Mucosa of descending colon (tissue), 3 donors: ENCODE data around the gene PORCN. TPM values are rescaled to one million over a fixed set of nuclear protein-coding genes. Genes with fewer than 3 reads are reported as not detected.
A peak's percentile ranks its signal among the peaks of the same experiment; 100 is the strongest.

Experiments
- ATAC-seq: fragments of 200-7000 bp; cut with Tn5 transposase; one replicate; pipeline ENCODE4 v1.9.1; 2020; ENCODE audit warnings: mild to moderate bottlenecking, moderate library complexity
- DNase-seq, 3 donors: peaks; one replicate each; pipeline ENCODE4 v3.0.0-alpha.2; 2020
- H3K36me3 ChIP-seq: fragments of 200-600 bp; one replicate; pipeline ENCODE4 v1.8.0; 2021; ENCODE audit warnings: low read depth, mild to moderate bottlenecking
- H3K4me1 ChIP-seq: fragments of 200-600 bp; one replicate; pipeline ENCODE4 v1.8.0; 2021; ENCODE audit warnings: low read depth, mild to moderate bottlenecking
- H3K4me3 ChIP-seq: fragments of 200-600 bp; one replicate; pipeline ENCODE4 v1.8.0; 2021; ENCODE audit warnings: mild to moderate bottlenecking
- H3K9me3 ChIP-seq: fragments of 200-600 bp; one replicate; pipeline ENCODE4 v1.8.0; 2021; ENCODE audit warnings: mild to moderate bottlenecking
- intact Hi-C, 2 donors: fragments of 100-400 bp; cut with DNase I in 1 of 2; cut with micrococcal nuclease in 1 of 2; formaldehyde crosslinking; loops; one replicate each; pipeline versions ENCODE4 v1.11.0 to v1.11.1; 2022; cut with DNase I, micrococcal nuclease
- total RNA-seq, 3 donors: library from RNA; stranded (reverse); fragmentation: NEBNext Ultra II Directional in 2 of 3; extraction: Animal tissue kit (Norgen Biotek cat#: 25700) in 2 of 3; gene quantifications; one replicate each; pipeline versions ENCODE4 v1.2.1 to v1.2.4, GENCODE V29; 2021 to 2023
- TF ChIP-seq, protein P1 (sequence below): fragments of 200-600 bp; IDR thresholded peaks from one replicate; pipeline ENCODE4 v1.8.0; 2022; ENCODE audit warnings: antibody characterized with exemption, mild to moderate bottlenecking
- donor health status: DM: no; HTN: no; CAD: no; lungs with moderate emphysema.
- donor health status: DM: no; HTN: no; CAD: no.
- donor health status: DM: no; HTN: yes; CAD: no.

Gene PORCN
- total RNA-seq, 3 donors from 2014 or later = 3.9 to 9.2 (median 6.3) TPM

DNA sequence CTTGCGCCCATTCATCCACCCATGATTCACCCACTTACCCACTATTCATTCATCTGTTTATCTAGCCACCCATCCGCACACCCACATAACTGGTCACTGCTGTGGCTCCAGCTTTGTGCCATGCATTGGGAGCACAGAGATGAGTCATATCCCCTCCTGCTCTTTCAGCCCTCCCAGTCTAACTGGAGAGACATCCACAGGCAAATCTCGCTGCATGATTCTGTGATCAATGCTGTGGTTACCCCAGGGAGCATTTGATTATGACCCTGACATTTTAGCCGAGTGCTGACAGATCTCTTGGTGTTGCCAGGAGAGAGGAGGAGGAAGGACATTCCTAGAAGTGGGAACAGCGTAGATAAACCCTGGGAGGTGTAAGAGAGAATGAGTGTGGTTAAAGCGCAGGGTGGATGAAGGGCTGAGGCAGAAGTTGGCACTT is 10.4 kb upstream of the PORCN start:
- intact Hi-C loops = no loop called here
- Histone ChIP-seq H3K4me3 (no peak overlapping the region), H3K9me3 (no peaks in the 10 kb centered on the region), H3K4me1 (no peaks in the 10 kb centered on the region), H3K36me3 (no peaks in the 10 kb centered on the region)
- no peak for ATAC-seq
- DNase-seq = no peak
- TF ChIP-seq, protein P1, sequence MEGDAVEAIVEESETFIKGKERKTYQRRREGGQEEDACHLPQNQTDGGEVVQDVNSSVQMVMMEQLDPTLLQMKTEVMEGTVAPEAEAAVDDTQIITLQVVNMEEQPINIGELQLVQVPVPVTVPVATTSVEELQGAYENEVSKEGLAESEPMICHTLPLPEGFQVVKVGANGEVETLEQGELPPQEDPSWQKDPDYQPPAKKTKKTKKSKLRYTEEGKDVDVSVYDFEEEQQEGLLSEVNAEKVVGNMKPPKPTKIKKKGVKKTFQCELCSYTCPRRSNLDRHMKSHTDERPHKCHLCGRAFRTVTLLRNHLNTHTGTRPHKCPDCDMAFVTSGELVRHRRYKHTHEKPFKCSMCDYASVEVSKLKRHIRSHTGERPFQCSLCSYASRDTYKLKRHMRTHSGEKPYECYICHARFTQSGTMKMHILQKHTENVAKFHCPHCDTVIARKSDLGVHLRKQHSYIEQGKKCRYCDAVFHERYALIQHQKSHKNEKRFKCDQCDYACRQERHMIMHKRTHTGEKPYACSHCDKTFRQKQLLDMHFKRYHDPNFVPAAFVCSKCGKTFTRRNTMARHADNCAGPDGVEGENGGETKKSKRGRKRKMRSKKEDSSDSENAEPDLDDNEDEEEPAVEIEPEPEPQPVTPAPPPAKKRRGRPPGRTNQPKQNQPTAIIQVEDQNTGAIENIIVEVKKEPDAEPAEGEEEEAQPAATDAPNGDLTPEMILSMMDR = no peak

DNA sequence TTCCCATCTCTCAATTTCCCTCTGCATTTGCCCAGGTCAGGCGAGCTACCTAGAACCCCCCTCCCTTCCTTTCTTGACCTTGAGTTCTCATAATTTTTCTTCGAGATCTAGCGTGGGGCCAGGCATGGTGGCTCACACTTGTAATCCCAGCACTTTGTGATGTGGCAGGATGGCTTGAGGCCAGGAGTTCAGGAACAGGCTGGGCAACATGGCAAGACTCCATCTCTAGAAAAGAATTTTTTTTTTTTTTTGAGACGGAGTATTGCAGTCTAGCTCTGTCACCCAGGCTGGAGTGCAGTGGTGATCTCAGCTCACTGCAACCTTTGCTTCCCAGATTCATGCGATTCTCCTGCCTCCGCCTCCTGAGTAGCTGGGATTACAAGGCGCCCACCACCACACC is 4.5 kb upstream of the PORCN start:
- intact Hi-C loops = no loop called here
- ATAC-seq = no peak
- H3K9me3 ChIP-seq = no peaks in the 10 kb centered on the region
- TF ChIP-seq, protein P1 = no peak
- no peak for DNase-seq
- H3K4me1 ChIP-seq = no peaks in the 10 kb centered on the region
- no peak overlapping the region for H3K4me3 ChIP-seq
- no peaks in the 10 kb centered on the region for H3K36me3 ChIP-seq

DNA sequence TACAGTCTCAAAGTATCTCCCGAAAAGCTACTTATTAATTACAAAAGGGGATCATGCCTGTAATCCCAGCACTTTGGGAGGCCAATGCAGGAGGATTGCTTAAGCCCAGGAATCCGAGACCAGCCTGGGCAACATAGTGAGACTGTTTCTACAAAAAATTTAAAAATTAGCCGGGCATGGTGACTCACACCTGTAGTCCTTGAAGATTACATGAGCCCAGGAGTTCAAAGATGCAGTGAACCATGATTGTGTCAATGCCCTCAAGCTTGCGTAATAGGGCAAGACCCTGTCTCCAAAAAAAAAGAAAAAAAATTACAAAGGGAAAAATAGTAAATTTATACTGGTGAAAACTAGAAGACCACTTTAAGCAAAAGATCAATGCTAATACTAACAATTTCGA is 3.3 kb upstream of the PORCN start:
- intact Hi-C loops = no loop called here
- no peak for ATAC-seq

DNA sequence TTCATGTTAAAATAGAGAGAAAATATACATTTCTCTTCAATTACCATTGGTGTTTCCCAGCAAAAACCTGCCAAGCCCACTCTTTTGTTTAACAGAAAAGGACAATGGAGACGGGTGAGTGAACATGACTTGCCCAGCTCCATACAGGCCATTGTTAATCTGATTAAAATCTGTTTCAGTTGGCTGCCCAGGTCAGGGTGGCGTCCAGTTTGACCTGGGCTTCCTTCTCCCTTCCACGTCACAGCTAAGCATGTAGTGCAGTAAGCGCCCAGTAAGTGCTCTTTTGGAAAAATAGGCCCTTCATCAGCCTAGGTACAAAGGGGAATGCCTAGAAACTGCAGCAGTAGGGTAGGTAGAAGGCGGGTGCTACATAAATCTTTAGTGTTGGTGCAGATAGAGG is 1.5 kb upstream of the PORCN start:
- H3K9me3 ChIP-seq = no peaks in the 10 kb centered on the region
- H3K36me3 ChIP-seq = no peaks in the 10 kb centered on the region
- ATAC-seq (no peak), DNase-seq (no peak)
- TF ChIP-seq, protein P1 = no peak
- intact Hi-C loops = no loop called here
- no peaks in the 10 kb centered on the region for H3K4me1 ChIP-seq
- no peak overlapping the region for H3K4me3 ChIP-seq

More for the DNA sequence above, 3.3 kb upstream of the PORCN start:
- TF ChIP-seq, protein P1 = no peak
- Histone ChIP-seq H3K9me3 (no peaks in the 10 kb centered on the region), H3K36me3 (no peaks in the 10 kb centered on the region), H3K4me3 (no peak overlapping the region), H3K4me1 (no peaks in the 10 kb centered on the region)
- DNase-seq = no peak

DNA sequence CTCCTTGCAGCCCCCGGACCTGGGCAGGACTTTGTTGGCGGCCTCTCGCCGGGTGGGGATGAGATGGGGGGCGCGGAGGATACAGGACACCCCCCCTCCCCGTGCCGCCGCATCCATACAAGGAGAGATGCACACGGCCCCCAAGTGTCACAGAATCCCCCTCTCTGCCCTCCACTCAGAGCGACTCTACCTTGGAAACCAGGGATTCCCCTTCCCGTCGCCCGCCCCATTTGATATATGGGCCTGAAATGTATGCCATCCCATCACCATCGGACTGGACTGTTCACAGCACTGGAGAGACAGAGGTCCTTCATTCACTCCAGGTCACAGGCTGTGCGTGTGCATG is 426 bp downstream of the PORCN start:
- intact Hi-C loops = no loop called here
- H3K9me3 ChIP-seq = no peaks in the 10 kb centered on the region
- DNase-seq = no peak

More for the DNA sequence above, 426 bp downstream of the PORCN start:
- no peaks in the 10 kb centered on the region for H3K36me3 ChIP-seq
- no peaks in the 10 kb centered on the region for H3K4me1 ChIP-seq
- no peak for ATAC-seq
- peak overlapping the region; percentile 32 for H3K4me3 ChIP-seq
- TF ChIP-seq, protein P1 = no peak
